H9 (cell line): ENCODE data around the gene MYL3. TPM values are rescaled to one million over a fixed set of nuclear protein-coding genes. Genes with fewer than 3 reads are reported as not detected.

Source experiments
- DNase-seq: peaks from one replicate; pipeline ENCODE4 v3.0.0-alpha.2; 2017
- H2AFZ ChIP-seq: one replicate; pipeline ENCODE4 v1.6.1; 2013; ENCODE audit warnings: mild to moderate bottlenecking, low read length, control low read depth, moderate library complexity
- H2AK5ac ChIP-seq: 2 replicates; pipeline ENCODE4 v1.6.1; 2013; ENCODE audit warnings: low read length, control low read depth, mixed read lengths; ENCODE audit not compliant: insufficient read length
- H2BK120ac ChIP-seq: one replicate; pipeline ENCODE4 v1.6.1; 2013; ENCODE audit warnings: low read depth, mild to moderate bottlenecking, low read length, control low read depth, inconsistent platforms; ENCODE audit not compliant: poor library complexity, severe bottlenecking
- H2BK12ac ChIP-seq: 2 replicates; pipeline ENCODE4 v1.6.1; 2013; ENCODE audit warnings: low read length, control low read depth, mixed read lengths, low read depth; ENCODE audit not compliant: insufficient read length
- H2BK15ac ChIP-seq: 2 replicates; pipeline ENCODE4 v1.6.1; 2013; ENCODE audit warnings: low read depth, low read length, control low read depth
- H2BK20ac ChIP-seq: one replicate; pipeline ENCODE4 v1.6.1; 2013; ENCODE audit warnings: low read depth, mild to moderate bottlenecking, low read length, control low read depth, inconsistent platforms; ENCODE audit not compliant: poor library complexity, severe bottlenecking
- H2BK5ac ChIP-seq: 2 replicates; pipeline ENCODE4 v1.6.1; 2013; ENCODE audit warnings: low read length, control low read depth, mixed read lengths; ENCODE audit not compliant: insufficient read length
- H3K14ac ChIP-seq: 2 replicates; pipeline ENCODE4 v1.6.1; 2013; ENCODE audit warnings: low read length, control low read depth; ENCODE audit not compliant: insufficient read depth
- H3K18ac ChIP-seq: 2 replicates; pipeline ENCODE4 v1.6.1; 2013; ENCODE audit warnings: low read depth, mild to moderate bottlenecking, mixed read lengths, low read length, control low read depth; ENCODE audit not compliant: insufficient read length
- H3K23ac ChIP-seq: 2 replicates; pipeline ENCODE4 v1.6.1; 2013; ENCODE audit warnings: low read length, control low read depth, mixed read lengths, low read depth; ENCODE audit not compliant: insufficient read length
- H3K23me2 ChIP-seq: 2 replicates; pipeline ENCODE4 v1.6.1; 2013; ENCODE audit warnings: low read depth, mild to moderate bottlenecking, mixed read lengths, low read length, control low read depth; ENCODE audit not compliant: insufficient read length, poor library complexity, severe bottlenecking
- H3K27ac ChIP-seq: 2 replicates; pipeline ENCODE4 v1.5.1; 2013; ENCODE audit warnings: low read length, control low read depth, mixed read lengths, low read depth; ENCODE audit not compliant: insufficient read length
- H3K27me3 ChIP-seq: 2 replicates; pipeline ENCODE4 v1.6.1; 2013; ENCODE audit warnings: low read length, control low read depth, inconsistent platforms; ENCODE audit not compliant: insufficient read depth
- H3K4ac ChIP-seq: 2 replicates; pipeline ENCODE4 v1.6.1; 2013; ENCODE audit warnings: low read depth, mild to moderate bottlenecking, control low read depth, inconsistent platforms, low read length, moderate library complexity
- H3K4me1 ChIP-seq: 2 replicates; pipeline ENCODE4 v1.6.1; 2013; ENCODE audit warnings: low read length, control low read depth, inconsistent platforms; ENCODE audit not compliant: insufficient read depth
- H3K4me2 ChIP-seq: 2 replicates; pipeline ENCODE4 v1.6.1; 2013; ENCODE audit warnings: low read length, control low read depth, mixed read lengths; ENCODE audit not compliant: insufficient read length, insufficient read depth
- H3K56ac ChIP-seq: 2 replicates; pipeline ENCODE4 v1.6.1; 2013; ENCODE audit warnings: low read depth, mild to moderate bottlenecking, mixed read lengths, low read length, control low read depth; ENCODE audit not compliant: insufficient read length
- H3K79me1 ChIP-seq: 2 replicates; pipeline ENCODE4 v1.6.1; 2013; ENCODE audit warnings: low read depth, mild to moderate bottlenecking, moderate library complexity, low read length, control low read depth, inconsistent platforms; ENCODE audit not compliant: insufficient read depth, poor library complexity, severe bottlenecking
- H3K79me2 ChIP-seq: 2 replicates; pipeline ENCODE4 v1.6.1; 2013; ENCODE audit warnings: low read length, control low read depth, inconsistent platforms; ENCODE audit not compliant: insufficient read depth
- H3K9ac ChIP-seq: 2 replicates; pipeline ENCODE4 v1.6.1; 2013; ENCODE audit warnings: low read length, control low read depth, mixed read lengths; ENCODE audit not compliant: insufficient read length; ENCODE audit errors: extremely low read depth
- H3K9me3 ChIP-seq: one replicate; pipeline ENCODE4 v1.6.1; 2013; ENCODE audit warnings: low read depth, low read length, inconsistent platforms; ENCODE audit not compliant: control insufficient read depth
- H3T11ph ChIP-seq: one replicate; pipeline ENCODE4 v1.6.1; 2013; ENCODE audit warnings: mild to moderate bottlenecking, low read length, control low read depth, inconsistent platforms
- H4K20me1 ChIP-seq: one replicate; pipeline ENCODE4 v1.6.1; 2013; ENCODE audit not compliant: control insufficient read depth, insufficient read length, insufficient read depth
- H4K5ac ChIP-seq: 2 replicates; pipeline ENCODE4 v1.6.1; 2013; ENCODE audit warnings: low read depth, mild to moderate bottlenecking, mixed read lengths, low read length, control low read depth; ENCODE audit not compliant: insufficient read length
- H4K8ac ChIP-seq: replicated peaks from 2 replicates; pipeline ENCODE4 v1.6.1; 2013; ENCODE audit warnings: low read length, control low read depth, mixed read lengths, low read depth; ENCODE audit not compliant: insufficient read length
- H4K91ac ChIP-seq: 2 replicates; pipeline ENCODE4 v1.6.1; 2013; ENCODE audit warnings: low read depth, mild to moderate bottlenecking, moderate library complexity, mixed read lengths, low read length, control low read depth; ENCODE audit not compliant: insufficient read length
- H3K27ac Mint-ChIP-seq, 3 experiments: 2 replicates in 2 of 3; 3 replicates in 1 of 3; pipeline ENCODE4 v1.8.0; 2020 to 2021; ENCODE audit warnings: mixed read lengths in 3 of 3, mild to moderate bottlenecking in 1 of 3, moderate library complexity in 1 of 3
- H3K27me3 Mint-ChIP-seq: 2 replicates; pipeline ENCODE4 v1.8.0; 2021; ENCODE audit warnings: low read depth, mild to moderate bottlenecking, moderate library complexity, mixed read lengths
- H3K36me3 Mint-ChIP-seq, 3 experiments: 2 replicates in 2 of 3; 3 replicates in 1 of 3; pipeline ENCODE4 v1.8.0; 2020 to 2021; ENCODE audit warnings: low read depth in 3 of 3, mixed read lengths in 3 of 3; ENCODE audit not compliant: insufficient read depth in 1 of 3
- H3K4me1 Mint-ChIP-seq, 2 experiments: 2 replicates each; pipeline ENCODE4 v1.8.0; 2020; ENCODE audit warnings: mixed read lengths in 2 of 2
- H3K4me3 Mint-ChIP-seq, 2 experiments: 2 replicates in 1 of 2; 3 replicates in 1 of 2; pipeline ENCODE4 v1.8.0; 2020 to 2021; ENCODE audit warnings: mild to moderate bottlenecking in 2 of 2, mixed read lengths in 2 of 2, moderate library complexity in 1 of 2
- H3K9me3 Mint-ChIP-seq, 2 experiments: 2 replicates in 1 of 2; 3 replicates in 1 of 2; pipeline ENCODE4 v1.8.0; 2020; ENCODE audit warnings: mild to moderate bottlenecking in 2 of 2, mixed read lengths in 2 of 2, moderate library complexity in 1 of 2
- CTCF ChIP-seq: fragments of 200-600 bp; sonication (generic); conservative IDR thresholded peaks from 3 replicates; pipeline ENCODE4 v1.8.0; 2021; ENCODE audit warnings: antibody characterized with exemption, mild to moderate bottlenecking
- WGBS: extraction: QIAGEN DNeasy Blood & Tissue Kit; methylation state at CpG from one replicate; pipeline ENCODE4 v1.1.7; 2013; ENCODE audit warnings: missing lambda C conversion rate, low lambda C conversion rate, mixed read lengths; ENCODE audit not compliant: insufficient read length; ENCODE audit errors: extremely low coverage; 5-methylcytosine and 5-hydroxymethylcytosine counted together
- total RNA-seq: library from RNA; stranded (reverse); gene quantifications from 2 replicates; pipeline ENCODE4 v1.2.1, GENCODE V29; 2021

MYL3 gene
- total RNA-seq, 1 experiment from 2014 or later, result 0.24 TPM

GRCh38 chr3:46858456-46858855 is 4.8 kb downstream of the MYL3 start:
- Histone ChIP-seq H3K18ac (no peak overlapping the region), H2BK20ac (no peak overlapping the region), H3K27me3 (no peaks in the 10 kb centered on the region), H2BK15ac (no peak overlapping the region), H3K4ac (no peak overlapping the region), H3K23me2 (no peaks in the 10 kb centered on the region), H3K4me1 (no peaks in the 10 kb centered on the region), H3K56ac (no peak overlapping the region), H2AK5ac (no peak overlapping the region), H3T11ph (no peak overlapping the region), H3K9ac (no peak overlapping the region), H2AFZ (no peak overlapping the region), H3K79me1 (no peaks in the 10 kb centered on the region), H2BK5ac (no peak overlapping the region), H3K9me3 (no peaks in the 10 kb centered on the region), H3K14ac (no peak overlapping the region), H2BK120ac (no peak overlapping the region), H4K5ac (no peak overlapping the region), H3K23ac (no peak overlapping the region), H4K8ac (no peak overlapping the region), H3K4me2 (no peak overlapping the region), H4K91ac (no peak overlapping the region), H4K20me1 (no peaks in the 10 kb centered on the region), H3K79me2 (no peaks in the 10 kb centered on the region), H2BK12ac (no peak overlapping the region), H3K27ac (no peak overlapping the region)
- H3K27ac Mint-ChIP-seq, result peak overlapping the region in 1 of 3 experiments; percentile 65; a peak in 1 of 7 replicates
- H3K27me3 Mint-ChIP-seq, result peaks cover 37% of the 10 kb centered on the region
- H3K4me1 Mint-ChIP-seq, result peaks cover 3 to 6% of the 10 kb centered on the region in 2 experiments; a peak in 3 of 4 replicates
- TF ChIP-seq CTCF, result no peak
- H3K9me3 Mint-ChIP-seq, result no peaks in the 10 kb centered on the region; a peak in 1 of 5 replicates
- no CpG with 5 or more reads among the region's 6 CpGs for WGBS
- DNase-seq, result no peak
- no peak overlapping the region for H3K4me3 Mint-ChIP-seq
- H3K36me3 Mint-ChIP-seq, result no peaks in the 10 kb centered on the region
